Smooth muscle cell (in vitro differentiated cells): ENCODE measurements around the gene CST7. TPM values are rescaled to one million over a fixed set of nuclear protein-coding genes. Genes with fewer than 3 reads are reported as not detected.

Experiments used
- DNase-seq: peaks from one replicate; lab custom pipeline; 2025; ENCODE audit not compliant: unreplicated experiment; lab: John Stamatoyannopoulos, UW
- H2AFZ ChIP-seq: fragments of 200-600 bp; sonication (generic); 2 replicates; pipeline ENCODE4 v1.6.0; 2016; ENCODE audit warnings: antibody characterized with exemption, low read depth, mild to moderate bottlenecking
- H3F3A ChIP-seq: fragments of 200-600 bp; sonication (generic); 2 replicates; pipeline ENCODE4 v1.6.0; 2017; ENCODE audit warnings: antibody characterized with exemption, low read depth
- H3K27ac ChIP-seq: fragments of 200-600 bp; sonication (generic); 2 replicates; pipeline ENCODE4 v1.5.1; 2016; ENCODE audit warnings: low read depth, mild to moderate bottlenecking
- H3K27me3 ChIP-seq: fragments of 200-600 bp; sonication (generic); 2 replicates; pipeline ENCODE4 v1.6.1; 2016; ENCODE audit warnings: low read depth, mild to moderate bottlenecking
- H3K36me3 ChIP-seq: fragments of 200-600 bp; sonication (generic); 2 replicates; pipeline ENCODE4 v1.5.1; 2016; ENCODE audit warnings: low read depth
- H3K4me1 ChIP-seq: fragments of 200-600 bp; sonication (generic); 2 replicates; pipeline ENCODE4 v1.5.1; 2016; ENCODE audit warnings: low read depth
- H3K4me2 ChIP-seq: fragments of 200-600 bp; sonication (generic); 2 replicates; pipeline ENCODE4 v1.6.0; 2016; ENCODE audit warnings: mild to moderate bottlenecking
- H3K4me3 ChIP-seq: fragments of 200-600 bp; sonication (generic); 2 replicates; pipeline ENCODE4 v1.5.1; 2016; ENCODE audit warnings: mild to moderate bottlenecking
- H3K79me2 ChIP-seq: fragments of 200-600 bp; sonication (generic); 2 replicates; pipeline ENCODE4 v1.6.0; 2016; ENCODE audit warnings: low read depth, mild to moderate bottlenecking
- H3K9ac ChIP-seq: fragments of 200-600 bp; sonication (generic); 2 replicates; pipeline ENCODE4 v1.6.0; 2016; ENCODE audit warnings: low read depth
- H3K9me3 ChIP-seq: fragments of 200-600 bp; sonication (generic); replicated peaks from 2 replicates; pipeline ENCODE4 v1.5.1; 2016; ENCODE audit warnings: low read depth
- H4K20me1 ChIP-seq: fragments of 200-600 bp; sonication (generic); 2 replicates; pipeline ENCODE4 v1.6.0; 2016; ENCODE audit warnings: low read depth
- CTCF ChIP-seq: fragments of 200-600 bp; sonication (generic); IDR thresholded peaks from 2 replicates; pipeline ENCODE4 v1.5.1; 2017; ENCODE audit warnings: borderline replicate concordance, mild to moderate bottlenecking, antibody characterized with exemption; ENCODE audit not compliant: insufficient read depth, poor library complexity, severe bottlenecking
- WGBS: methylation state at CpG from one replicate; pipeline ENCODE4 v1.1.7; 2016; ENCODE audit warnings: low lambda C conversion rate; 5-methylcytosine and 5-hydroxymethylcytosine counted together
- polyA plus RNA-seq: library from polyadenylated mRNA; unstranded; fragments of >200 nt; fragmentation: Nextera tagmentation; extraction: Ambion mirVana; gene quantifications from 2 replicates; pipeline ENCODE4 v1.2.1, GENCODE V29; 2016
- total RNA-seq: library from RNA; depleted of rRNA; stranded (reverse); fragments of >200 nt; gene quantifications from 2 replicates; pipeline ENCODE4 v1.2.3, GENCODE V29; 2014

CST7 gene
- total RNA-seq (not detected in 2 replicates), polyA plus RNA-seq (1.8 TPM in 1 of 2 replicates, not detected in the other)

- no peaks in the 10 kb centered on the region for H3K36me3 ChIP-seq
- H3K9ac ChIP-seq, result no peak within 1 kb of the TSS
- H2AFZ ChIP-seq, result no peak within 1 kb of the TSS
- peaks cover 2% of the 10 kb centered on the region for H3K9me3 ChIP-seq
- H3K79me2 ChIP-seq, result no peaks in the 10 kb centered on the region
- WGBS, result 92% methylated on average over 20 of the region's 20 CpGs
- no peaks in the 10 kb centered on the region for H3F3A ChIP-seq
- no peaks in the 10 kb centered on the region for H3K27me3 ChIP-seq
- no peaks in the 10 kb centered on the region for H4K20me1 ChIP-seq
- no peaks in the 10 kb centered on the region for H3K4me1 ChIP-seq
- H3K27ac ChIP-seq, result no peak within 1 kb of the TSS
- H3K4me3 ChIP-seq, result no peak within 1 kb of the TSS
- no peak within 1 kb of the TSS for H3K4me2 ChIP-seq
- no peak for TF ChIP-seq CTCF
- no peak for DNase-seq
Measured at GRCh38 chr20:24948939-24949679, at the start of gene CST7. TSS of gene CST7 (plus strand) at chr20:24949269. CDS start at chr20:24949506, 237 bp downstream.

DNA sequence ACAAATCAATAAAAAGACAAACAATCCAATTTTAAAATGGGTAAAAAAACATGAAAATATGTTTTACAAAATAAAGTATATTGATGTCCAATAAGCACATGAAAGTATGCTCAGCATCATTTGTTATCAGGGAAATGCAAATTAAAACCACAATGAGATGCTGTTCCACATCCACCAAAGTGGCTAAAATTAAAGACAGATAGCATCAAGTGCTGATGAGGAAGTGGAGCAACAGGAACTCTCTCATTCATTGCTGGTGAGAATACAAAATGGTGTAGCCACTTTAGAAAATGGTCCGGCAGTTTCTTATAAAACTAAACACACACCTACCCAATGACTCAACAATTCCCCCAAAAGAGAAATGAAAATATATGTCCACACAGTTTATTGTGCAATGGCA is 42.3 kb upstream of the CST7 start:
- Histone ChIP-seq H3K27ac (no peak overlapping the region), H3F3A (no peaks in the 10 kb centered on the region), H3K79me2 (no peaks in the 10 kb centered on the region), H4K20me1 (no peaks in the 10 kb centered on the region), H3K36me3 (no peaks in the 10 kb centered on the region), H3K27me3 (no peaks in the 10 kb centered on the region), H3K4me1 (no peaks in the 10 kb centered on the region), H3K9me3 (no peaks in the 10 kb centered on the region), H3K4me3 (no peak overlapping the region), H2AFZ (no peak overlapping the region), H3K9ac (no peak overlapping the region), H3K4me2 (no peak overlapping the region)
- no peak for TF ChIP-seq CTCF
- 36% methylated on average over 1 of the region's 1 CpG for WGBS
- no peak for DNase-seq

DNA sequence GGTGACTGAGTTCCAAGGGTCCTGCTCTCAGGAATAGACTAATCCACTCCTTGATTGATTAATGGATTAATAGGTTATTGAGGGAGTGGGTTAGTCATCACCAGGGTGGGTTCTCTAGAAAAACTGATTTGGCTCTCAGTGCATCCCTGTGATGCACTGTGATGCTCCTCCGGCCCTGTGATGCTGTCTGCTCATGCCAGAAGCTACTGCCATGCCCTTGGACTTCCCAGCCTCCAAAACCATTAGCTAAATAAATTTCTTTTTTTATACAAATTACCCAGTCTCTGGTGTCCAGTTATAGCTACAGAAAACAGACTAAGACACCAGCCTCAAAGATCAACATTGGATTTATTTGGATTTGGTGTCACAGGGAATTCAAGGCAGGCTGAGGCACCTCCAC is 40.4 kb upstream of the CST7 start:
- H3F3A ChIP-seq, result no peaks in the 10 kb centered on the region
- H2AFZ ChIP-seq, result no peak overlapping the region
- no peak for DNase-seq
- H3K27me3 ChIP-seq, result no peaks in the 10 kb centered on the region
- no peaks in the 10 kb centered on the region for H3K36me3 ChIP-seq
- H3K4me3 ChIP-seq, result no peak overlapping the region
- no peak overlapping the region for H3K9ac ChIP-seq
- TF ChIP-seq CTCF, result no peak
- no peak overlapping the region for H3K27ac ChIP-seq
- peaks cover 1% of the 10 kb centered on the region for H3K4me1 ChIP-seq
- 84% methylated on average over 1 of the region's 1 CpG for WGBS
- H3K4me2 ChIP-seq, result no peak overlapping the region
- H4K20me1 ChIP-seq, result no peaks in the 10 kb centered on the region
- no peaks in the 10 kb centered on the region for H3K79me2 ChIP-seq
- H3K9me3 ChIP-seq, result no peaks in the 10 kb centered on the region
